GM18517 (cell line): ENCODE data around the gene KIF1C.

Experiments
- ATAC-seq: cut with Tn5 transposase; IDR thresholded peaks from one replicate; pipeline ENCODE4 v1.9.1; 2021; ENCODE audit warnings: mild to moderate bottlenecking, moderate library complexity; ENCODE audit not compliant: unreplicated experiment

The KIF1C gene

DNA sequence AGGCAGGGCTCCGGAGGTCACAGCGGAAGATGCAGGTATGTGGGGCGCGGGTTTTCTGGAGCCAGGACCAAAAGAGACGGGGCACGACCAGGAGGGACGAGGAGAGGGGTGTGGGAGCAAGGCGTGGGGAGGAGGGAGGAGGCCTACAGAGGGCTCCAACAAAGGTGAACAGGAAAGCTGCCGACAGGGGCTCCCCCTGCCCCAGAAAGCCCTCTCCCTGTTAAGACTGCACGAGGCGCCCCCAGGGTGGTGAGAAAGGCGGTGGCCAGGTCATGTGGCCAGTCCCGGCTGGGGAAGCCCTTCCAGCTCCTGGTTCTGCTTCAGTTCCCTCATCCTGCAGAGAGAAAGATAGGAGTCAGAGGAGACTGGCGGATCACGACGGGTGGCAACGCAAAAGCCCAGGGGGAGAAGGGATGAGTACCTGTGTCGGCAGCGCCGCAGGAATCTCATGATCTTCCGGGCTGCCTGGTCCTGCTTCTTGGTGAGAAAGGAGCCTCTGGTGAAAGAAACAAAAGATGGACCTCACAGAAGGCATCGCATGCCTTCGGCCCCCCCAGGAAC is 29.2 kb upstream of the KIF1C start:
- no peak for ATAC-seq

- ATAC-seq = no peak
These were observed 28.7 kb upstream of the KIF1C start for GRCh38 chr17:4969047-4969550.

DNA sequence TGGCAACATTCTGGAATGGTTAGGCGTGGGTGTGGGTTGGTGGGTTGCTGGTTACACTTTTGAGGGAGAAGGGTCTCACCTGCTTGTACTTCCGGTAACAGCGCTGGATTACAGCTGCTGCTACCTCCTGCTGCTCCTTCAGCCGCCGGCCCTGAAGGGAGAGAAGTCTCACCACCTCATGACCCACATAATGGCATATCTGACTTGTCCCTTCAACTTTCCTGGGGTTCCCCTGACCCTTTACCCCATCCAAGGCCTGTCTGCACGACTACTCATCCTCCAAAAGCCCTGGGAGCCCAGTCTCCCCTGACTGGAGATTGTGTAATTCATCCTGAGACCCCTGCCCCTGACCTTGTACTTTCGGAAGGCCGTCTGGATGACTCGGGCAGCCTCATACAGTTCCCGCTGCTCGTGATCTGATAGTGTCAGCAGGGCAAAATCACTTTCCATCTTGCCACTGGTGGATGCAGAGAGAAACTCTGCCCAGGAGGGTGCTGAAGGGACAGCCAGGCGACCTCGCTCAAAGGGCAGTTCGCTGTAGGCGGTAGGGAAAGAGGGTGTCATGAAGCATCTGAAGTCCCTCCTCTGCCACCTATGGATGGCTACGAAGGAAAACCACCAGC is 28.1 kb upstream of the KIF1C start:
- ATAC-seq = no peak

GRCh38 chr17:4970273-4970672 is 27.5 kb upstream of the KIF1C start:
- no peak for ATAC-seq

- no peak for ATAC-seq
These were observed 25.9 kb upstream of the KIF1C start for GRCh38 chr17:4971826-4972225.

DNA sequence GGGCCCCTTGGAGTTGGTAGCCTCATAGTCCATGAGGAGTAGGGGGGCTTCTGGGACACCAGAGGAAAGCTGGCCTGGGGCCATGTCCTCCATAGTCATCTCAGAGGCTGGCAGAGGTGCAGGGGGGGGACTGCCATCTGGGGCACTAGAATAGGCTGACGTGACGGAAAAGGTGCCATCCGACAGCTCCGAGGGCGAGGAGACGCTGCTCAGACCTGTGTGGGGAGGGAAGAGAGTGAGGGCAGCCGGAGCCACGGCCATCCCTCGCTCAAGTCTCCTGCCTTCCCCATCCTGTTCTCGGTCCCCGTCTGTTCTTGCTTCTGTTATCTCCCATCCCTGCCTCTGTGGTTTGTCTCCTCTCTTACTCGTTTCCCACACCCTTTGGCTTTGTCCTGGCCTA is 25.4 kb upstream of the KIF1C start:
- no peak for ATAC-seq

- no peak for ATAC-seq
These were observed 25.0 kb upstream of the KIF1C start for GRCh38 chr17:4972752-4973151.

- no peak for ATAC-seq
These were observed 24.3 kb upstream of the KIF1C start for GRCh38 chr17:4973256-4974114.

DNA sequence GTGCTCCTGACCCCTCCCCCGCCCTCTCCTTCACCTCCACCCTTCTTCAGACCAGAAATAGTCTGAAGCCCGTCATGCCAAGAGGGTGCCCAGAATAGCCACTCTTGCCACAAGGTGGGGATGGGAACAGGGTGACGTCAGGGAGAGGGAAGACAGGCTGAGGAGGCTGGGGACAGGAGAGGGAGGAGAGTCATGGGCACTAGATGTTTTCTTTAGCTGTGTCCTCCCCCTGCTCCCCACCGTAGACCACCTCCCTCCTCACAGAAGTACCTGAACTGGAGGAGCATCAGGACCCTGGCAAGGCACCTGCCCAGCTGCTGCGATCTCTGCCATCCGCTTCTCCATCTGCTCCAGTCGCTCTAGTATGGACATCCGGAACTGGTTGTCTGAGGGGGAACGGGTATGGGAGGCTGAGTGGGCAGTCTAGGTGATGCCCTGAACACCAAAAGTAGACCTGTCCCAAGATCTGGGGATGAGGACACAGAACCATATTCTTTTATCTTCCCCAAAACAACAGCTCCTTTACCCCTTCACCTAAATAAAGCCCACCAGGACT is 23.6 kb upstream of the KIF1C start:
- ATAC-seq = no peak

DNA sequence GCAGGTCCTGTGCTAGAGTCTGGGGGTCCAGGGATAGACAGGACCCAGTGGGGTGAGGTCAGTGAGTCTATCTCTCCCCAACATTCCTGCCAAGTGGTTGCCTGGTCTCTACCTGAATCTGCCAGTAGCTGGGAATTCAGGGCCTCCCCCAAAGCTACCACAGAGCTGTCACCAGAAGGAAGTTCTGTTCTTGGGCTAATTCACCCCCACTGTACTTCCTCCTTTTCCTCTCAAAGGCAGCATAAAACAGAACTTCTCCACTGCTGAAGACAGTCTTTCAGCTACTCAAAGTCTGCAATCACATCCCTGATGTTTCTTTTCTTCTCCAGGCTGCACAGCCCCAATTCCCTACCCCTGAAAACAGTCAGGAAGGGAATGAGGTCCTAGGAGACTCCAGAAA is 19.0 kb upstream of the KIF1C start:
- ATAC-seq = no peak

- no peak for ATAC-seq
These were observed 17.0 kb upstream of the KIF1C start for GRCh38 chr17:4980644-4981216.

DNA sequence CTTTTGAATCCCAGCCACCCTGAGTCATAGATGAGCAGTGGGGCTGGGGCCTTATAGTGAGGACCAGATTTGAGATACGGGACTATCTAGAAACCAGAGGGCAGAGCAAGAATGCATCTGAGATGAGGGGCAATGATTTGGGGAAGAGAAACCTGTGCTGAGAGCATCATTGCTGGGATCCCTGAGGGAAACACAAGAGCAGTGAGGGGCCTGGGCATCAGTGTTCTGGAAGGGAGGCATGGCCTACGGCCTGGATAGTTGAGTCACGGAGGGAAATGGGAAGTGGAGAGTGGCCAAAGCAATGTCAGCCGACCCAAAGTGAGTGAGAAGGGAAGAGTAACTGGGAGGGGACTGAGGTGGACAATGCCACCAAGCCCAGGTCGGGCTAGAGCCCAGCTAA is 15.4 kb upstream of the KIF1C start:
- no peak for ATAC-seq

DNA sequence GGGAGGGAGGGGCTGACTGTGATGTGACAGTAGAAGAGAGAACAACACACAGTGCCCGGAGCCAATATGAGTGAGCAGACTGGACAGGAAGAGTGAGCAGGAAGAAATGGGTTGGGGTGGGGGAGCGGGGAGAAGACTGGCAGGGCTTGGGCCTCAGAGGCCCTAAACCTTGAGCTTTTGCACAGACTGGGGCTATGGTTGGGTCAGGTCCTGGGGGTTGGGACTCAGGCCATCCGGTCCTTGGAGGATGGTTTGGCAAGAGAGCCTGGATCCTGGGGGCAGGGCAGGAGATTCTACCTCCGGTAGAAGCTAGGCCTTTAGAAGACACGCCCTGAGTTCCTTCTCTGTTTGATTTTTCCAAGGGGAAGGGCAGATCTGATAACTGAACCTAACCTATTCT is 11.3 kb upstream of the KIF1C start:
- no peak for ATAC-seq

- peak; percentile 69 for ATAC-seq
These were observed 10.6 kb upstream of the KIF1C start, which contains the start of gene CAMTA2 for GRCh38 chr17:4986951-4987766. Gene CAMTA2, minus strand, starts transcription at chr17:4987675. Its CDS starts 1,453 bp downstream, at chr17:4986222.

GRCh38 chr17:4987767-4988567 is 9.8 kb upstream of the KIF1C start:
- no peak for ATAC-seq

DNA sequence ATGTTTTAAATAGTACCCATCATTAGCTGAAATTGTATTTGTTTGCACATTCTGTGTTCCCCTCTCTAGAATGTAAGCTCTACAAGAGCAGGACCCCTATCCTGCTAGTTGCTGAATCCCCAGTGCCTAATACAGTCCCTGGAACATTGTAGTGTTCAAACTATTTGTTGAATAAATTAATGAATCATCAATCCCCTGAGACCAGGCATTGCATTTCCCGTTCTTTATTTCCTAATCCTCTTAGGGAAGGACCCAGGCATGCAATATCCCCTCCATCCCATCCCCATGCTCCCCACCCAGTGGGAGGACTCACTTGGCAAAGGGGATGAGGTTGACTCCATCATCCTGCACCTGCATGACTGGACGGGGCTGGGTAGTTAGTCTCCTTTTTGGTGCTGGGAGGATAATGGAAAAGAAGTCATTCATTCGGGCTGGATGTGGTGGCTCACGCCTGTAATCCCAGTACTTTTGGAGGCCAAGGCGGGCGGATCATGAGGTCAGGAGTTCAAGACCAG is 3.6 kb upstream of the KIF1C start:
- ATAC-seq = no peak

- no peak for ATAC-seq
These were observed 429 bp downstream of the KIF1C start for GRCh38 chr17:4998027-4998731.

GRCh38 chr17:4998732-4999429 is 1.1 kb downstream of the KIF1C start:
- no peak for ATAC-seq
